Measurements from ENCODE around the gene ATF7IP.
"Not testable (repeated sequence)": the region's sequence is repeated elsewhere in the genome, so short reads cannot be mapped to it uniquely, and the experiment has no call there.

ATF7IP gene

GRCh38 chr12:14395074-14395778, 29.7 kb downstream of the ATF7IP start:
- H3K4me3 ChIP-seq (ENCODE audit: insufficient read depth, low read depth, low read length), result no peak overlapping the region

GRCh38 chr12:14396071-14396470, 30.6 kb downstream of the ATF7IP start:
- Histone ChIP-seq H3K4me1 (ENCODE audit: control insufficient read depth, insufficient read depth, low read length) (peaks cover 13% of the 10 kb centered on the region), H3K27ac (ENCODE audit: insufficient read depth, low read depth, low read length, poor library complexity, severe bottlenecking) (no peak overlapping the region), H3K27me3 (ENCODE audit: control insufficient read depth, insufficient read depth, low read length, poor library complexity, severe bottlenecking) (no peaks in the 10 kb centered on the region), H3K9me3 (ENCODE audit: control insufficient read depth, low read length) (no peaks in the 10 kb centered on the region), H3K4me3 (ENCODE audit: insufficient read depth, low read depth, low read length) (no peak overlapping the region), H3K36me3 (ENCODE audit: control insufficient read depth, insufficient read depth, low read length) (no peaks in the 10 kb centered on the region)
- WGBS, 2 experiments, result 75 to 88% methylated on average over 1 of the region's 1 CpG

More at GRCh38 chr12:14395074-14395778, 29.7 kb downstream of the ATF7IP start:
- H3K27me3 ChIP-seq (ENCODE audit: control insufficient read depth, insufficient read depth, low read length, poor library complexity, severe bottlenecking), result no peaks in the 10 kb centered on the region
- no peaks in the 10 kb centered on the region for H3K9me3 ChIP-seq (ENCODE audit: control insufficient read depth, low read length)
- peaks cover 13% of the 10 kb centered on the region for H3K4me1 ChIP-seq (ENCODE audit: control insufficient read depth, insufficient read depth, low read length)
- H3K27ac ChIP-seq (ENCODE audit: insufficient read depth, low read depth, low read length, poor library complexity, severe bottlenecking), result no peak overlapping the region
- H3K36me3 ChIP-seq (ENCODE audit: control insufficient read depth, insufficient read depth, low read length), result no peaks in the 10 kb centered on the region
- WGBS, 2 experiments, result 75 to 82% methylated on average over 2 to 3 of the region's 3 CpGs

- no peaks in the 10 kb centered on the region for H3K9me3 ChIP-seq (ENCODE audit: control insufficient read depth, low read length)
- H3K27ac ChIP-seq (ENCODE audit: insufficient read depth, low read depth, low read length, poor library complexity, severe bottlenecking), result no peak overlapping the region
- 90 to 98% methylated on average over 1 to 3 of the region's 3 CpGs for WGBS, 2 experiments
Observed at GRCh38 chr12:14399871-14400270, 34.4 kb downstream of the ATF7IP start.

GRCh38 chr12:14400599-14400998, 35.1 kb downstream of the ATF7IP start:
- WGBS, 2 experiments, result 100% methylated on average over 1 of the region's 1 CpG; no CpG with 5 or more reads in 1 of the 2 experiments

More at GRCh38 chr12:14399871-14400270, 34.4 kb downstream of the ATF7IP start:
- Histone ChIP-seq H3K36me3 (ENCODE audit: control insufficient read depth, insufficient read depth, low read length) (no peaks in the 10 kb centered on the region), H3K27me3 (ENCODE audit: control insufficient read depth, insufficient read depth, low read length, poor library complexity, severe bottlenecking) (no peaks in the 10 kb centered on the region), H3K4me3 (ENCODE audit: insufficient read depth, low read depth, low read length) (no peak overlapping the region), H3K4me1 (ENCODE audit: control insufficient read depth, insufficient read depth, low read length) (peaks cover 9% of the 10 kb centered on the region)

GRCh38 chr12:14401267-14401666, 35.8 kb downstream of the ATF7IP start:
- not testable (repeated sequence) for H3K27ac ChIP-seq (ENCODE audit: insufficient read depth, low read depth, low read length, poor library complexity, severe bottlenecking); H3K4me1 ChIP-seq (ENCODE audit: control insufficient read depth, insufficient read depth, low read length); H3K9me3 ChIP-seq (ENCODE audit: control insufficient read depth, low read length); H3K36me3 ChIP-seq (ENCODE audit: control insufficient read depth, insufficient read depth, low read length); H3K4me3 ChIP-seq (ENCODE audit: insufficient read depth, low read depth, low read length); H3K27me3 ChIP-seq (ENCODE audit: control insufficient read depth, insufficient read depth, low read length, poor library complexity, severe bottlenecking)
- WGBS, 2 experiments, result 89 to 94% methylated on average over 6 of the region's 6 CpGs

More at GRCh38 chr12:14400599-14400998, 35.1 kb downstream of the ATF7IP start:
- H3K27ac ChIP-seq (ENCODE audit: insufficient read depth, low read depth, low read length, poor library complexity, severe bottlenecking), result no peak overlapping the region
- no peaks in the 10 kb centered on the region for H3K9me3 ChIP-seq (ENCODE audit: control insufficient read depth, low read length)
- H3K4me3 ChIP-seq (ENCODE audit: insufficient read depth, low read depth, low read length), result no peak overlapping the region
- H3K27me3 ChIP-seq (ENCODE audit: control insufficient read depth, insufficient read depth, low read length, poor library complexity, severe bottlenecking), result no peaks in the 10 kb centered on the region
- H3K4me1 ChIP-seq (ENCODE audit: control insufficient read depth, insufficient read depth, low read length), result peaks cover 7% of the 10 kb centered on the region
- H3K36me3 ChIP-seq (ENCODE audit: control insufficient read depth, insufficient read depth, low read length), result no peaks in the 10 kb centered on the region

GRCh38 chr12:14402697-14403096, 37.2 kb downstream of the ATF7IP start:
- Histone ChIP-seq H3K27ac (ENCODE audit: insufficient read depth, low read depth, low read length, poor library complexity, severe bottlenecking) (no peak overlapping the region), H3K9me3 (ENCODE audit: control insufficient read depth, low read length) (no peaks in the 10 kb centered on the region), H3K4me1 (ENCODE audit: control insufficient read depth, insufficient read depth, low read length) (peaks cover 7% of the 10 kb centered on the region), H3K36me3 (ENCODE audit: control insufficient read depth, insufficient read depth, low read length) (no peaks in the 10 kb centered on the region), H3K4me3 (ENCODE audit: insufficient read depth, low read depth, low read length) (no peak overlapping the region), H3K27me3 (ENCODE audit: control insufficient read depth, insufficient read depth, low read length, poor library complexity, severe bottlenecking) (no peaks in the 10 kb centered on the region)
- 81 to 85% methylated on average over 4 of the region's 4 CpGs for WGBS, 2 experiments

- Histone ChIP-seq H3K9me3 (ENCODE audit: control insufficient read depth, low read length) (no peaks in the 10 kb centered on the region), H3K27ac (ENCODE audit: insufficient read depth, low read depth, low read length, poor library complexity, severe bottlenecking) (no peak overlapping the region), H3K4me1 (ENCODE audit: control insufficient read depth, insufficient read depth, low read length) (peaks cover 7% of the 10 kb centered on the region), H3K4me3 (ENCODE audit: insufficient read depth, low read depth, low read length) (no peak overlapping the region), H3K36me3 (ENCODE audit: control insufficient read depth, insufficient read depth, low read length) (no peaks in the 10 kb centered on the region), H3K27me3 (ENCODE audit: control insufficient read depth, insufficient read depth, low read length, poor library complexity, severe bottlenecking) (no peaks in the 10 kb centered on the region)
- 92 to 100% methylated on average over 1 of the region's 1 CpG for WGBS, 2 experiments
Observed at GRCh38 chr12:14403293-14403692, 37.8 kb downstream of the ATF7IP start.

- Histone ChIP-seq H3K27me3 (ENCODE audit: control insufficient read depth, insufficient read depth, low read length, poor library complexity, severe bottlenecking) (no peaks in the 10 kb centered on the region), H3K4me1 (ENCODE audit: control insufficient read depth, insufficient read depth, low read length) (peaks cover 7% of the 10 kb centered on the region), H3K9me3 (ENCODE audit: control insufficient read depth, low read length) (no peaks in the 10 kb centered on the region), H3K36me3 (ENCODE audit: control insufficient read depth, insufficient read depth, low read length) (no peaks in the 10 kb centered on the region), H3K27ac (ENCODE audit: insufficient read depth, low read depth, low read length, poor library complexity, severe bottlenecking) (no peak overlapping the region), H3K4me3 (ENCODE audit: insufficient read depth, low read depth, low read length) (no peak overlapping the region)
- WGBS, 2 experiments, result 90 to 92% methylated on average over 1 of the region's 1 CpG
Observed at GRCh38 chr12:14403711-14404196, 38.3 kb downstream of the ATF7IP start.

GRCh38 chr12:14405407-14405806, 39.9 kb downstream of the ATF7IP start:
- not testable (repeated sequence) for H3K27ac ChIP-seq (ENCODE audit: insufficient read depth, low read depth, low read length, poor library complexity, severe bottlenecking); H3K9me3 ChIP-seq (ENCODE audit: control insufficient read depth, low read length); H3K4me1 ChIP-seq (ENCODE audit: control insufficient read depth, insufficient read depth, low read length); H3K4me3 ChIP-seq (ENCODE audit: insufficient read depth, low read depth, low read length); H3K36me3 ChIP-seq (ENCODE audit: control insufficient read depth, insufficient read depth, low read length); H3K27me3 ChIP-seq (ENCODE audit: control insufficient read depth, insufficient read depth, low read length, poor library complexity, severe bottlenecking)
- WGBS, 2 experiments, result 92 to 100% methylated on average over 2 of the region's 2 CpGs

- peaks cover 3% of the 10 kb centered on the region for H3K4me1 ChIP-seq (ENCODE audit: control insufficient read depth, insufficient read depth, low read length)
- H3K27me3 ChIP-seq (ENCODE audit: control insufficient read depth, insufficient read depth, low read length, poor library complexity, severe bottlenecking), result no peaks in the 10 kb centered on the region
- no peaks in the 10 kb centered on the region for H3K9me3 ChIP-seq (ENCODE audit: control insufficient read depth, low read length)
- H3K36me3 ChIP-seq (ENCODE audit: control insufficient read depth, insufficient read depth, low read length), result no peaks in the 10 kb centered on the region
- no peak overlapping the region for H3K4me3 ChIP-seq (ENCODE audit: insufficient read depth, low read depth, low read length)
- H3K27ac ChIP-seq (ENCODE audit: insufficient read depth, low read depth, low read length, poor library complexity, severe bottlenecking), result no peak overlapping the region
- WGBS, 2 experiments, result 89 to 94% methylated on average over 1 of the region's 1 CpG
Observed at GRCh38 chr12:14408208-14408607, 42.7 kb downstream of the ATF7IP start.
